HG02885 (cell line): ENCODE results near the gene ZNF768.
A peak's percentile ranks its signal among the peaks of the same experiment; 100 is the strongest.
"Not testable (repeated sequence)": the region's sequence is repeated elsewhere in the genome, so short reads cannot be mapped to it uniquely, and the experiment has no call there.

Experiments
- ATAC-seq: cut with Tn5 transposase; IDR thresholded peaks from one replicate; pipeline ENCODE4 v1.9.1; 2021; ENCODE audit warnings: mild to moderate bottlenecking; ENCODE audit not compliant: unreplicated experiment, poor library complexity

ZNF768 gene

GRCh38 chr16:30534368-30535105 is 8.2 kb upstream of the ZNF768 start, which contains the start of gene ZNF747:
Gene ZNF747 (minus strand): TSS chr16:30534858. CDS start chr16:30534679, 179 bp downstream.
- ATAC-seq: peak; percentile 72

GRCh38 chr16:30533748-30534367 is 7.5 kb upstream of the ZNF768 start:
- ATAC-seq: peak; percentile 24

GRCh38 chr16:30533146-30533522 is 6.8 kb upstream of the ZNF768 start:
- ATAC-seq: no peak

- no peak for ATAC-seq
Observed at GRCh38 chr16:30532285-30533145, 6.1 kb upstream of the ZNF768 start.

- ATAC-seq: no peak
Observed at GRCh38 chr16:30530163-30531037, 4.0 kb upstream of the ZNF768 start.

GRCh38 chr16:30528799-30529457 is 2.6 kb upstream of the ZNF768 start:
- ATAC-seq: no peak

- no peak for ATAC-seq
Observed at GRCh38 chr16:30527635-30528178, 1.3 kb upstream of the ZNF768 start.

GRCh38 chr16:30526823-30527634 is 663 bp upstream of the ZNF768 start:
- ATAC-seq: peak; percentile 82

GRCh38 chr16:30525844-30526136 is 576 bp downstream of the ZNF768 start:
- no peak for ATAC-seq

GRCh38 chr16:30524575-30525568 is 1.5 kb downstream of the ZNF768 start:
- ATAC-seq: no peak

- ATAC-seq: no peak
Observed at GRCh38 chr16:30523768-30524574, 2.4 kb downstream of the ZNF768 start.

- ATAC-seq: not testable (repeated sequence)
Observed at GRCh38 chr16:30522702-30523463, 3.5 kb downstream of the ZNF768 start.

GRCh38 chr16:30521873-30522641 is 4.3 kb downstream of the ZNF768 start:
- no peak for ATAC-seq

GRCh38 chr16:30521476-30521872 is 4.9 kb downstream of the ZNF768 start:
- ATAC-seq: no peak
